ENCODE data around the gene LCN2. TPM values are rescaled to one million over a fixed set of nuclear protein-coding genes. Genes with fewer than 3 reads are reported as not detected.
"Not testable (repeated sequence)": the region's sequence is repeated elsewhere in the genome, so short reads cannot be mapped to it uniquely, and the experiment has no call there.

Gene LCN2
- total RNA-seq, 4 donors from 2014 or later: 0.98 to 2.6 TPM; not detected in 2

DNA sequence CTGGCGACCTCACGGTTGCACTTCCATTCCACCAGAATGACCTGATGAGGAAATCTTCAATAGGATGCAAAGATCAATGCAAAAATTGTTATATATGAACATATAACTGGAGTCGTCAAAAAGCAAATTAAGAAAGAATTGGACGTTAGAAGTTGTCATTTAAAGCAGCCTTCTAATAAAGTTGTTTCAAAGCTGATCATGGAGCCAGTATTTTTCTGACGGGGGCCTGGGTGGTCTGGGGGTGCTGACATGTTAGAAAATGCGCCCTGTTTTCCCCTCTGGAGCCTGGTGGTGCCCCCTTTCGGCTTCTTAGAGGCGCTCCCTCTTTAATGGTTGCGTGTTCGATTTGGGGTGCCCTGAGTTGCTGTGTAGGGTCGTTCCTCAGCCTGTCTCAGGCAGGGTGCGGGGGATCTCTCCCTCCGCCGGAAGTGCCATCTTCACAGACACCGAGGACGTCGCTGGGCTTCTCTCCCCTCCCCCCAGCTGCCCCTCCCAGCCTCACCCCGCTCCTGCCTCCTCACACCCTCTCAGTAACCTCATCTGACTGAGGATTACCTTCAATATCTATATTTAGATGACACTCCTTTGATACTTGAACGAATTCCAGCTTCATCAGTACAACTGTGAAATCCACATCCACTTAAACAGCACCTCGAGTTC, 40.1 kb upstream of the LCN2 start:
- peak overlapping the region; percentile 21 for H3K27ac ChIP-seq
- no peaks in the 10 kb centered on the region for H3K36me3 ChIP-seq
- intact Hi-C loops (cut with DNase I; ENCODE audit: low total_unique reads): no loop called here
- no peaks in the 10 kb centered on the region for H3K9me3 ChIP-seq
- no peak overlapping the region for H3K4me3 ChIP-seq
- TF ChIP-seq, protein P1, sequence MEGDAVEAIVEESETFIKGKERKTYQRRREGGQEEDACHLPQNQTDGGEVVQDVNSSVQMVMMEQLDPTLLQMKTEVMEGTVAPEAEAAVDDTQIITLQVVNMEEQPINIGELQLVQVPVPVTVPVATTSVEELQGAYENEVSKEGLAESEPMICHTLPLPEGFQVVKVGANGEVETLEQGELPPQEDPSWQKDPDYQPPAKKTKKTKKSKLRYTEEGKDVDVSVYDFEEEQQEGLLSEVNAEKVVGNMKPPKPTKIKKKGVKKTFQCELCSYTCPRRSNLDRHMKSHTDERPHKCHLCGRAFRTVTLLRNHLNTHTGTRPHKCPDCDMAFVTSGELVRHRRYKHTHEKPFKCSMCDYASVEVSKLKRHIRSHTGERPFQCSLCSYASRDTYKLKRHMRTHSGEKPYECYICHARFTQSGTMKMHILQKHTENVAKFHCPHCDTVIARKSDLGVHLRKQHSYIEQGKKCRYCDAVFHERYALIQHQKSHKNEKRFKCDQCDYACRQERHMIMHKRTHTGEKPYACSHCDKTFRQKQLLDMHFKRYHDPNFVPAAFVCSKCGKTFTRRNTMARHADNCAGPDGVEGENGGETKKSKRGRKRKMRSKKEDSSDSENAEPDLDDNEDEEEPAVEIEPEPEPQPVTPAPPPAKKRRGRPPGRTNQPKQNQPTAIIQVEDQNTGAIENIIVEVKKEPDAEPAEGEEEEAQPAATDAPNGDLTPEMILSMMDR (IDR thresholded peaks at IDR 0.05): no peak
- no peak for TF ChIP-seq POLR2A (IDR thresholded peaks at IDR 0.05)
- DNase-seq: no peak
- peaks cover under 1 to 2% of the 10 kb centered on the region in 2 donors for H3K4me1 ChIP-seq
- H3K27me3 ChIP-seq: no peaks in the 10 kb centered on the region

DNA sequence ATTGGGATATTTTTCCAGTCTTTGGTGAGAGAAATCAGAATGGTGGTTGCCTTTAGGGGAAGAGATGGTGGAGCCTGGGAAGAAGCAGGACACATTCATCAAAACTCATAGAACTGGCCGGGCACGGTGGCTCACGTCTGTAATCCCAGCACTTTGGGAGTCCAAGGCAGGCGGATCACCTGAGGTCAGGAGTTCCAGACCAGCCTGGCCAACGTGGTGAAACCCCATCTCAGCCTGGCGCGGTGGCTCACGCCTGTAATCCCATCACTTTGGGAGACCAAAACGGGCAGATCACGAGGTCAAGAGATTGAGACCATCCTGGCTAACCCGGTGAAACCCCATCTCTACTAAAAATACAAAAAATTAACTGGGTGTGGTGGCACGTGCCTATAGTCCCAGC, 37.5 kb upstream of the LCN2 start:
- intact Hi-C loops (cut with DNase I; ENCODE audit: low total_unique reads): loop anchor here (10.0 kb wide), 1 partner anchor 77 kb away; no protein-coding TSS in a partner anchor
- DNase-seq, H3K4me1 ChIP-seq, H3K9me3 ChIP-seq, H3K27me3 ChIP-seq, H3K27ac ChIP-seq, H3K36me3 ChIP-seq, H3K4me3 ChIP-seq: not testable (repeated sequence)

DNA sequence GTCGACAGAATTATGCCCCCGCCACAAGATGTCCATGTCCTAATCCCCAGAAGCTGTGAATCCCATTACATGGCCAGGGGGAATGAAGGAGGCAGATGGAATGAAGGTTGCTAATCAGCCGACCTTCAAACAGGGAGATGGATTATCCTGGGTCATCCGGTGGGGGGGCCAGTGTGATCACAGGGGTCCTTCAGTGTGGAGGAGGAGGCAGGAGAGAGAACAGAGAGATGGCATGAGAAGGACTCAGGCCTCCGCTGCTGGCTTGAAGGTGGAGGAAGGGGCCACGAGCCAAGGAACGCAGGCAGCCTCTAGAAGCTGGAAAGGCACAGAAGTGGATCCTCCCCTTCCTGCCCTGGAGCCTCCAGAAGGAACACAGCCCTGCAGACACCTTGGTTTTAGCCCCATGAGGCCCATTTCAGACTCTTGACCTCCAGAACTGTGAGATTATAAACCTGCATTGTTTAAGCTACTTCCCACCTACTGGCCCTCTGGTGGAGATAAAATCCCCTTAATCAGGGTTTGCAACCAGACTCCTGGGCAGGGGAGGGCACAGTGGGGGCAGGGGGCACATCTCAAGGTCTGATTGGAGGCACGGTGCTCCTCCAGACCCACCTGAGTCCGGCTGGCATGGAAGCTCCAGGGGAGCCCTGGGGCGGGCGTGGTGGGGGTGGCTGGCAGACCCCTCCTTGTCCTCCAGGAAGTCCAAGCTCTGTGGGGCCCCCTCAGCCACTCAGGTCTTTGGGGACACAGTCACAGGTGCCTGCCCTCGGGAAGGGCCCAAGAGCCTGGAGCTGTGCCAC, 35.5 kb upstream of the LCN2 start:
- H3K36me3 ChIP-seq: no peaks in the 10 kb centered on the region
- no peak overlapping the region for H3K27ac ChIP-seq
- H3K4me1 ChIP-seq: no peaks in the 10 kb centered on the region
- intact Hi-C loops (cut with DNase I; ENCODE audit: low total_unique reads): loop anchor here (10.0 kb wide), 1 partner anchor 79 kb away; no protein-coding TSS in a partner anchor
- DNase-seq: no peak
- TF ChIP-seq, protein P1 (IDR thresholded peaks at IDR 0.05): no peak
- no peak for TF ChIP-seq POLR2A (IDR thresholded peaks at IDR 0.05)
- H3K9me3 ChIP-seq: no peaks in the 10 kb centered on the region
- H3K4me3 ChIP-seq: no peak overlapping the region
- no peaks in the 10 kb centered on the region for H3K27me3 ChIP-seq

DNA sequence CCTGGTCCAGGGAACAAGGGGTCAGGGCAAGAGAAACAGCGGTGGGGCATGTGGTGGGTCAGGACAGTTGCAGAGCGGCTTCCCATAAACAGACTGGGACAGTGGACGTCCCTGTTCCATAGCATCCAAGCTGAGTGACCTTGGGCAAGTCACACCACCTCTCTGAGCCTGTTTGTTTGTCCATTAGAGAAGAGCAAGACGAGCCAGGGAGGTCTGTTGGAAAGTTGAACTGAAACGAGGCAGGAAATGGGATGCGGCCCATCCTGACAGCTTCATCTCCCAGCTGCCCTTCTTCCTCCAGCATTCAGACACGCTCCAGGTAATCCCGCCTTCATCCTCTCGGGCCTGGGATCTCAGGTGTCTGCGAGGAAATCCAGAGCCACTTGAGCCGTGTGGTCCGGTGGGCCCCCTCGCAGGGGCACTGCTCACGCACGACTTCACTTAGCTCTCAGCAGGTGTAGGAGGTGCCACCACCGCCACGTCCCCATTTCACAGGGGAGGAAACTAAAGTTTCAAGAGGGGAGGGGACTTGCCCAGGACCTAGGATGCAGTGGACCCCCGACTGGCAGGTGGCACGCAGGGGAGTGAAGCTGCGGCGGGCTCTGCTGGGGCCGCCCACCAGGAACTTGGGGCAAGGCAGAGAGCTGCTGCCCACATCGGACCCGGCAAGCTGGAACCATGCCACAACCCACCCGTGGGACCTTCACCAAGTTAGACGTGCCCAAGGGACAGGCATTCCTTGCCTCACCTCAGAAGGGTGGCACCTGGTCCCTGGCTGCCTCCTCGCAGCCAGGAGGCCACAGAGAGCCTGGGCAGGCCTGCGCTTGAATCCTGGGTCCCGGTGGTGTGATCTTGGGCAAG, 34.7 kb upstream of the LCN2 start:
- H3K4me3 ChIP-seq: no peak overlapping the region
- H3K27ac ChIP-seq: no peak overlapping the region
- no peaks in the 10 kb centered on the region for H3K9me3 ChIP-seq
- peak; percentile 16 to 31 for DNase-seq
- H3K27me3 ChIP-seq: no peaks in the 10 kb centered on the region
- intact Hi-C loops (cut with DNase I; ENCODE audit: low total_unique reads): loop anchor here (10.0 kb wide), 1 partner anchor 80 kb away; no protein-coding TSS in a partner anchor
- no peaks in the 10 kb centered on the region for H3K36me3 ChIP-seq
- no peaks in the 10 kb centered on the region for H3K4me1 ChIP-seq
- TF ChIP-seq POLR2A (IDR thresholded peaks at IDR 0.05): no peak
- TF ChIP-seq, protein P1 (IDR thresholded peaks at IDR 0.05): no peak
